ENCODE results near the gene ATP23. TPM values are rescaled to one million over a fixed set of nuclear protein-coding genes. Genes with fewer than 3 reads are reported as not detected.
A peak's percentile ranks its signal among the peaks of the same experiment; 100 is the strongest.

Gene ATP23
- total RNA-seq, 1 donor from 2014 or later: 11.3 TPM

- peak; percentile 64 for DNase-seq
Observed at GRCh38 chr12:57983146-57983857, 41.9 kb downstream of the ATP23 start.

GRCh38 chr12:57983858-57984505, 42.6 kb downstream of the ATP23 start:
- no peak for DNase-seq

- no peak for DNase-seq
Observed at GRCh38 chr12:57984629-57985151, 43.3 kb downstream of the ATP23 start.

DNA sequence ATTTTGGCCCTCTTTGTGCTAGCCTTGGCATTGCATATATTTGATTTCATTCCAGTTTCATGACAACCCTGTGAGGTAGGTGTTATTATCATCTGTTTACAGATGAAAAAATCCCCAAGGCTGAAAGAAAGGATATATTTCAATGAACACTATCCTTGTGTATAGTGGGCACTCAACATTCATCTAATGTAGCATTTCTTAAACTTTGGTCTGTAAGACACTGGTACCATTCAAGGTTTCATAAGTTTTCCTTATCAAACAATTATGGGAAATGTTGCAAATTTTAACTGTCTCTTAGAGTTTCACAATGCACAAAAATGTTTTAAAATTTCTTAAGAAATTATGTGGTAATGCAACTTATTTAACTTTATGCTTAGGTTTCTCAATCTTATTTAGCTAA, 44.3 kb downstream of the ATP23 start:
- no peak for DNase-seq

DNA sequence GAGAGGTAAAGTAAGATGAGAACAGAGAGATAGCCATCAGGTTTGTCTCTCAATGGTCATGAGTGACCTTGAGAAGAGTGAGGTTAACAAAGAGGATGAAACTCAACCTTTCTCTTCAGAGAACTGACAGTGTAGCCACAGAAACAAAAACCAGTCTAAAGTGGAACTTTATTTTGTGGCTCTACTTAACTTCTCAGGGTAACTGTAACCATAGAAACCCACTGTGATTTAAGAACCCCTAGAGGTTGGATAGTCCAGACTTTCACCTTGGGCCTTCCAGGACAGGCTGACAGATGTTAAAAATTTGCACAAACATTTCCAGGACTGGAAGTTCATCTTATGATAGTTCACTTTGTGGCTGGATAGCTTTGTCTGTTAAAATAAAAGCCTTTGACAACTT, 48.5 kb downstream of the ATP23 start:
- DNase-seq: no peak

DNA sequence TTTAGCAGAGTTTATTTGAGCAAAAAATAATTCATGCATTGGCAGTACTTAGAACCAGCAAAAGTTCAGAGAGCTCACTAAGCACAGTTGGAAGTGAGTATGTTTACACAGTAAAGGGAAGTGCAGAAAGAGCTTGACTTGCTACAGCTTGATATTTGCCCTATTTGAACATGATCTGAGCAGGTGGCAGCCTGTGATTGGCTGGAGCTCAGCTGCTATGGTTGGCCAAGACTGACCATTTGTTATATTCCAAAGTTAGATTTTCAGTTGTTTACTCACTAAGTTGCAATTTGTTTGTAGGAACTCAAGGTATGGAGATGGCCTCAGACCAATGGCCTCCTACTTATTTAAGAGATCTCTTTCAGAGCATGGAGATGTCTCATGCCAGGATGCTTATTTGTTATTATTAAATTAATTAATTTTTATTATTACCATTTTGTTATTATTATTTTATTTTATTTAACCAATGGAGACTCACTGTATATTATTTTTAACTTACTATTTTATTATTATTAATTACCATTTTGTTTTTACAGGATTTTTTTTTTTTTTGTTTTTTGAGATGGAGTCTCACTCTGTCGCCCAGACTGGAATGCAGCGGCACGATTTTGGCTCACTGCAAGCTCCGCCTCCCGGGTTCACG, 49.0 kb downstream of the ATP23 start:
- no peak for DNase-seq

DNA sequence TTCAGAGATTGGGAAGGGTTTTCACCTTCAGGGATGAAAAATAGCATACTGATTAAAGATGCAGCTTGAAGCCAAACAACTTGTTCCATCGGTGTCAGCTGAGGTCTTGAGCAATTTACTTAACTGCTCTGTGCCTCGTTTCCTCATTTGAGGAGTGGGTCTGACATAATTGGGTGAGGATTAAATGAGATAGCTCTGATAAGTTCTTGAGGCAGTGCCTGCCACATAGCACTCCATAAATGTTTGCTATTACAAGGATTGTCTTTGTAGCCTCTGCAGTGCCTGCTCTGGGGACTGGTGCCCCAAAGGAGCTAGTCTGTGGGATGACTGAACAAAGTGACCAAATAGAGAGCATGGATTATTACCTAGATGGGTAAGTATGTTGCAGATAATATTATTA, 50.6 kb downstream of the ATP23 start:
- no peak for DNase-seq

GRCh38 chr12:57993030-57993429, 51.7 kb downstream of the ATP23 start:
- no peak for DNase-seq

GRCh38 chr12:57993834-57994233, 52.5 kb downstream of the ATP23 start:
- DNase-seq: peak; percentile 68

DNA sequence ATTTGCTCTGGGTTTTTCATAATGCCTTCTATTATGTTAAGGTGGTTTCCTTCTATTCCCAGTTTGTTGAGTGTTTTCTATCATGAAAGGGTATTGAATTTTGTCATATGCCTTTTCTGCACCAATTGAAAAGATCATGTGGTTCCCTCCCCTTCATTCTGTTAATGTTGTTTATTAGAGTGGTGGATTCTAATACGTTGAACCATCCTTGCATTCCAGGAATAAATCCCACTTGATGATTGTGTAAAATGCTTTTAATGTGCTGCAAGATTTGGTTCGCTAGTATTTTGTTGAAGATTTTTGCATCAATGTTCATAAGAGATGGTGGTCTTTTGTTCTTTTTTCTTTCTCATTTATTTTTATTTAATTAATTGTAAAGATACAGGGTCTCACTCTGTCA, 55.2 kb downstream of the ATP23 start:
- DNase-seq: no peak

GRCh38 chr12:57998251-57998650, 56.9 kb downstream of the ATP23 start:
- DNase-seq: no peak

DNA sequence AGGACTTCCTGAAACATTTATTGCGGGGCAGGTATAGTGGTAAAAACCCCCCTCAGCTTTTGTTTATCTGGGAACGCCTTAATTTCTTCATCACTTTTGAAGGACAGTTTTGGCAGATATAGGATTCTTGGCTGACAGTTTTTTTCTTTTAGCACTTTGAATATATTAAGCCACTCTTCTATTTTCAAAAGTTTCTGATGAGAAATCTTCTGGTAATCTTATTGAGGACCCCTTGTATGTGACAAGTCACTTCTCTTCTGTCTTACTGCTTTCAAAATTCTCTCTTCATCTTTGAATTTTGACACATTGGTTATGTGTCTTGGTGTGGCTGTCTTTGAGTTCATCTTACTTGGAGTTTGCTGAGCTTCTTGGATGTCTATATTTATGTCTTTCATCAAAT, 59.1 kb downstream of the ATP23 start:
- DNase-seq: no peak

GRCh38 chr12:58007875-58008274, 66.5 kb downstream of the ATP23 start:
- DNase-seq: no peak

DNA sequence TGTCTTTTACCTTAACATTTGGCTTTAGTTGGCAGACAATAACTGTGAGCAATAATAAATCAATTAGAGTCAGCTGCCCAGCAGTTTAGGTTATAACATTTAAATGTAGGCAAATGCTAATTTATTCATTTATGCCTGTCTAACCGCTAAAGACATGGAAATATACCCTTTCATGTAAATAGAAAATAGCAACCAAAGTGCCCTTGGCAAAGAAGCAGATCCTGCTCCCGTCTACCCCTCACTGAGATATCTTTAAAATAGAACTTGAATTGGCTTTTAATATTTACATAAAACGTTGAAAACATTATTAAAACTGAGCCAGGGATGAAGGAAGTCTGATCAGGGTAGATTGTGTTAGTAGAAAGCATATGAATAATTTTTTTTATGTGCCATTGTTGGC, 67.3 kb downstream of the ATP23 start:
- no peak for DNase-seq

Other genes with a start within 250 kb of the ATP23 start
- gene OS9, start 247.4 kb upstream of the ATP23 start, total RNA-seq: 135 TPM
- gene AGAP2, start 202.8 kb upstream of the ATP23 start, total RNA-seq: 1.1 TPM
- gene TSPAN31, start 196.5 kb upstream of the ATP23 start, total RNA-seq: 44.0 TPM
- gene CDK4, start 189.3 kb upstream of the ATP23 start, total RNA-seq: 69.6 TPM
- 5.9 TPM for gene MARCHF9, start 186.5 kb upstream of the ATP23 start, total RNA-seq
- 0.79 TPM for gene CYP27B1, start 174.5 kb upstream of the ATP23 start, total RNA-seq
- gene METTL1, start 169.5 kb upstream of the ATP23 start, total RNA-seq: 9.0 TPM
- gene EEF1AKMT3, start 169.0 kb upstream of the ATP23 start, total RNA-seq: 8.9 TPM
- 12.9 TPM for gene TSFM, start 158.8 kb upstream of the ATP23 start, total RNA-seq
- 2.8 TPM for gene AVIL, start 122.8 kb upstream of the ATP23 start, total RNA-seq
- 75.5 TPM for gene CTDSP2, start 94.8 kb upstream of the ATP23 start, total RNA-seq

All from skin of body (tissue), 2 donors.